Karpas-422 (cell line): Measurements from ENCODE around the gene AR. TPM values are rescaled to one million over a fixed set of nuclear protein-coding genes. Genes with fewer than 3 reads are reported as not detected.

Source experiments
- DNase-seq: peaks from one replicate; pipeline ENCODE4 v3.0.0-alpha.2; 2015
- H2AFZ ChIP-seq: fragments of 200-600 bp; sonication (generic); 2 replicates; pipeline ENCODE4 v1.6.1; 2014; ENCODE audit warnings: antibody characterized with exemption, low read length, mixed read lengths
- H3K27ac ChIP-seq: fragments of 200-600 bp; sonication (generic); 2 replicates; pipeline ENCODE4 v1.5.1; 2014; ENCODE audit warnings: mild to moderate bottlenecking, low read length, moderate library complexity
- H3K27me3 ChIP-seq: fragments of 200-600 bp; sonication (generic); 2 replicates; pipeline ENCODE4 v1.6.1; 2014; ENCODE audit warnings: low read length, mixed read lengths
- H3K36me3 ChIP-seq: fragments of 200-600 bp; sonication (generic); 2 replicates; pipeline ENCODE4 v1.6.1; 2014; ENCODE audit warnings: low read length, mixed read lengths; ENCODE audit not compliant: insufficient read depth
- H3K4me1 ChIP-seq: fragments of 200-600 bp; sonication (generic); 2 replicates; pipeline ENCODE4 v1.6.1; 2014; ENCODE audit warnings: mild to moderate bottlenecking, low read length, mixed read lengths
- H3K4me2 ChIP-seq: fragments of 200-600 bp; sonication (generic); 2 replicates; pipeline ENCODE4 v1.6.1; 2014; ENCODE audit warnings: low read length, low read depth, mild to moderate bottlenecking; ENCODE audit not compliant: poor library complexity, severe bottlenecking
- H3K4me3 ChIP-seq: fragments of 200-600 bp; sonication (generic); 2 replicates; pipeline ENCODE4 v1.5.1; 2014; ENCODE audit warnings: mild to moderate bottlenecking, antibody characterized with exemption, low read length, mixed read lengths
- H3K79me2 ChIP-seq: fragments of 200-600 bp; sonication (generic); 2 replicates; pipeline ENCODE4 v1.6.1; 2014; ENCODE audit warnings: mild to moderate bottlenecking, low read length, mixed read lengths
- H3K9ac ChIP-seq: fragments of 200-600 bp; sonication (generic); 2 replicates; pipeline ENCODE4 v1.6.0; 2014; ENCODE audit warnings: low read length
- H3K9me2 ChIP-seq: fragments of 200-600 bp; sonication (generic), shearing (Covaris generic); replicated peaks from 2 replicates; pipeline ENCODE4 v1.6.0; 2014; ENCODE audit warnings: mild to moderate bottlenecking, low read length, moderate library complexity; ENCODE audit not compliant: insufficient read depth
- H3K9me3 ChIP-seq: fragments of 300-700, 200-600 bp; sonication (generic); 2 replicates; pipeline ENCODE4 v1.6.1; 2014; ENCODE audit warnings: low read length, mixed read lengths
- H4K20me1 ChIP-seq: fragments of 200-600 bp; sonication (generic); 2 replicates; pipeline ENCODE4 v1.6.1; 2014; ENCODE audit warnings: mild to moderate bottlenecking, antibody characterized with exemption, low read length, low read depth; ENCODE audit not compliant: insufficient read depth
- total RNA-seq: library from RNA; depleted of rRNA; stranded (reverse); fragments of >200 nt; shearing (Covaris generic); gene quantifications from 2 replicates; pipeline ENCODE4 v1.2.3, GENCODE V29; 2014; ENCODE audit warnings: low replicate concordance

AR gene
- total RNA-seq, 1 experiment from 2014 or later, result 1.5 TPM

GRCh38 chrX:67583171-67583570, 39.4 kb downstream of the AR start:
- Histone ChIP-seq H3K36me3 (no peaks in the 10 kb centered on the region), H3K4me1 (no peaks in the 10 kb centered on the region), H4K20me1 (no peaks in the 10 kb centered on the region), H3K9me2 (no peaks in the 10 kb centered on the region), H3K9ac (no peak overlapping the region), H3K9me3 (no peaks in the 10 kb centered on the region; the same call in 1 of the 2 replicates), H2AFZ (no peak overlapping the region), H3K4me2 (no peak overlapping the region), H3K27me3 (no peaks in the 10 kb centered on the region), H3K27ac (no peak overlapping the region), H3K4me3 (no peak overlapping the region), H3K79me2 (no peaks in the 10 kb centered on the region)
- no peak for DNase-seq

GRCh38 chrX:67585401-67585800, 41.6 kb downstream of the AR start:
- Histone ChIP-seq H3K4me1 (no peaks in the 10 kb centered on the region), H2AFZ (no peak overlapping the region), H3K27me3 (no peaks in the 10 kb centered on the region), H3K4me2 (no peak overlapping the region), H3K9me3 (no peaks in the 10 kb centered on the region; the same call in 1 of the 2 replicates), H3K9ac (no peak overlapping the region), H3K36me3 (no peaks in the 10 kb centered on the region), H3K79me2 (no peaks in the 10 kb centered on the region), H3K9me2 (no peaks in the 10 kb centered on the region), H3K27ac (no peak overlapping the region), H3K4me3 (no peak overlapping the region), H4K20me1 (no peaks in the 10 kb centered on the region)
- DNase-seq, result no peak

GRCh38 chrX:67587946-67588624, 44.3 kb downstream of the AR start:
- H3K27ac ChIP-seq, result no peak overlapping the region
- H3K79me2 ChIP-seq, result no peaks in the 10 kb centered on the region
- H3K4me1 ChIP-seq, result no peaks in the 10 kb centered on the region
- H3K27me3 ChIP-seq, result no peaks in the 10 kb centered on the region
- no peaks in the 10 kb centered on the region for H3K36me3 ChIP-seq
- H3K9me2 ChIP-seq, result no peaks in the 10 kb centered on the region
- H4K20me1 ChIP-seq, result no peaks in the 10 kb centered on the region
- H2AFZ ChIP-seq, result no peak overlapping the region
- DNase-seq, result no peak
- no peak overlapping the region for H3K4me2 ChIP-seq
- H3K4me3 ChIP-seq, result no peak overlapping the region
- no peaks in the 10 kb centered on the region; the same call in 1 of the 2 replicates for H3K9me3 ChIP-seq
- H3K9ac ChIP-seq, result no peak overlapping the region

GRCh38 chrX:67596839-67597790, 53.3 kb downstream of the AR start:
- H3K4me2 ChIP-seq, result no peak overlapping the region
- H2AFZ ChIP-seq, result no peak overlapping the region
- H3K27ac ChIP-seq, result no peak overlapping the region

DNA sequence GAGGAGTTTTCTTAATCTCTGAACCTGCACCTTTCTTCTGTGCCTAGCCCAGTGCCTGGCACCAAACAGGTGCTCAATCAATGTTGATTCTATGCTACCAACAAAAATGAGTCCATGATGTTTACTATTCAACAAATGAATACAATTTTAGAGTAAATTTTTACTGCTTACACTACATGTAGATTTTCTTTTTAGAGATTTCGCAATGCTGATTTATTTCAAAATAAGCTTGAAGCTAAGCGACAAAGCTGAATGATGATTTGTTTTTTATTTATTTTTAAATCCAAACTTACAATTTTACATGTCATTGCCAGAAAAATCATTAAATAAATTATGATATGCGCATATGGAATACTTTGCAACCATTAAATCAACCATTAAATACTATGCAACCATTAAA, 55.7 kb downstream of the AR start:
- H3K9me3 ChIP-seq, result 0 out of 2 replicates have a peak, but pooled peaks cover 3% of the 10 kb centered on the region
- no peaks in the 10 kb centered on the region for H3K9me2 ChIP-seq
- no peaks in the 10 kb centered on the region for H3K79me2 ChIP-seq
- no peak overlapping the region for H3K27ac ChIP-seq
- H3K9ac ChIP-seq, result no peak overlapping the region
- H2AFZ ChIP-seq, result no peak overlapping the region
- H3K27me3 ChIP-seq, result no peaks in the 10 kb centered on the region
- no peak for DNase-seq
- no peak overlapping the region for H3K4me2 ChIP-seq
- H3K4me1 ChIP-seq, result no peaks in the 10 kb centered on the region
- H3K4me3 ChIP-seq, result no peak overlapping the region
- no peaks in the 10 kb centered on the region for H4K20me1 ChIP-seq
- H3K36me3 ChIP-seq, result no peaks in the 10 kb centered on the region

More at GRCh38 chrX:67596839-67597790, 53.3 kb downstream of the AR start:
- Histone ChIP-seq H4K20me1 (no peaks in the 10 kb centered on the region), H3K9ac (no peak overlapping the region), H3K9me2 (no peaks in the 10 kb centered on the region), H3K9me3 (0 out of 2 replicates have a peak, but pooled peaks cover 3% of the 10 kb centered on the region), H3K27me3 (no peaks in the 10 kb centered on the region), H3K4me3 (no peak overlapping the region), H3K79me2 (no peaks in the 10 kb centered on the region), H3K4me1 (no peaks in the 10 kb centered on the region), H3K36me3 (no peaks in the 10 kb centered on the region)
- no peak for DNase-seq

- no peaks in the 10 kb centered on the region for H4K20me1 ChIP-seq
- no peaks in the 10 kb centered on the region for H3K9me2 ChIP-seq
- H3K79me2 ChIP-seq, result no peaks in the 10 kb centered on the region
- no peak overlapping the region for H3K4me3 ChIP-seq
- H3K27ac ChIP-seq, result no peak overlapping the region
- H3K36me3 ChIP-seq, result no peaks in the 10 kb centered on the region
- no peak overlapping the region for H2AFZ ChIP-seq
- no peak for DNase-seq
- 0 out of 2 replicates have a peak, but pooled peaks cover 3% of the 10 kb centered on the region for H3K9me3 ChIP-seq
- H3K4me1 ChIP-seq, result no peaks in the 10 kb centered on the region
- no peak overlapping the region for H3K4me2 ChIP-seq
- no peaks in the 10 kb centered on the region for H3K27me3 ChIP-seq
- H3K9ac ChIP-seq, result no peak overlapping the region
These were observed 58.0 kb downstream of the AR start for GRCh38 chrX:67601771-67602170.

- Histone ChIP-seq H3K36me3 (no peaks in the 10 kb centered on the region), H3K27ac (no peak overlapping the region), H3K4me3 (no peak overlapping the region), H3K4me2 (no peak overlapping the region), H3K9me2 (no peaks in the 10 kb centered on the region), H3K4me1 (no peaks in the 10 kb centered on the region), H3K9ac (no peak overlapping the region), H4K20me1 (no peaks in the 10 kb centered on the region), H3K27me3 (no peaks in the 10 kb centered on the region), H2AFZ (no peak overlapping the region), H3K9me3 (0 out of 2 replicates have a peak, but pooled peaks cover 3% of the 10 kb centered on the region), H3K79me2 (no peaks in the 10 kb centered on the region)
- DNase-seq, result no peak
These were observed 61.3 kb downstream of the AR start for GRCh38 chrX:67604979-67605703.

DNA sequence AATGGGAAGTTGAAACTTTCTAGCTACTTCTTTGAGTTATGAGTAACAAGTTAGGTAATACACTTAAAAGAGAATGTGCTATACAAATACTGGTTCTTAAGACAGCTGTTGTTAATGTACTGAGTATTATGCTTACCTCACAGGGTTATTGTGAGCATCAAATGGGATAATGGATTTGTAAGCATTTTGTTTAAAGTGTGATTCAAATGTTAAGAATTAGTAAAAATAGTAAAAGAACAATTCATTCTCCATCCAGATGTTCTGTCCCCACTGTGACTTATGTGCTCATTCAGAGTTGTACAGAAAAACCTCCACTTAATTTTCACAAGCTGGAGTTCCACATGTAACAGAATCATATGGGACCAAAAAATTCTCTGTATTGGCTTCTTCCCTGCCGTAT, 63.6 kb downstream of the AR start:
- H2AFZ ChIP-seq, result no peak overlapping the region
- H3K79me2 ChIP-seq, result no peaks in the 10 kb centered on the region
- no peaks in the 10 kb centered on the region for H3K9me2 ChIP-seq
- no peak overlapping the region for H3K9ac ChIP-seq
- H4K20me1 ChIP-seq, result no peaks in the 10 kb centered on the region
- no peak for DNase-seq
- H3K4me2 ChIP-seq, result no peak overlapping the region
- no peaks in the 10 kb centered on the region for H3K36me3 ChIP-seq
- peaks cover 3% of the 10 kb centered on the region for H3K9me3 ChIP-seq
- H3K4me1 ChIP-seq, result no peaks in the 10 kb centered on the region
- no peak overlapping the region for H3K27ac ChIP-seq
- H3K27me3 ChIP-seq, result no peaks in the 10 kb centered on the region
- no peak overlapping the region for H3K4me3 ChIP-seq
